Coronary artery (tissue), 2 donors: ENCODE data around the gene IQSEC3.

Source experiments
- DNase-seq: peaks from one replicate; pipeline ENCODE4 v3.0.0-alpha.2; 2017; ENCODE audit warnings: low spot score
- H3K27ac ChIP-seq, 2 donors: fragments of 200-600 bp; sonication (generic); one replicate each; pipeline ENCODE4 v1.5.1; 2016 to 2019
- H3K4me3 ChIP-seq: fragments of 200-600 bp; sonication (generic); 2 replicates; pipeline ENCODE4 v1.5.1; 2016; ENCODE audit warnings: mild to moderate bottlenecking, moderate library complexity
- CTCF ChIP-seq: fragments of 200-600 bp; sonication (generic); IDR thresholded peaks from one replicate; pipeline ENCODE4 v1.5.1; 2019; ENCODE audit warnings: antibody characterized with exemption

IQSEC3 gene

DNA sequence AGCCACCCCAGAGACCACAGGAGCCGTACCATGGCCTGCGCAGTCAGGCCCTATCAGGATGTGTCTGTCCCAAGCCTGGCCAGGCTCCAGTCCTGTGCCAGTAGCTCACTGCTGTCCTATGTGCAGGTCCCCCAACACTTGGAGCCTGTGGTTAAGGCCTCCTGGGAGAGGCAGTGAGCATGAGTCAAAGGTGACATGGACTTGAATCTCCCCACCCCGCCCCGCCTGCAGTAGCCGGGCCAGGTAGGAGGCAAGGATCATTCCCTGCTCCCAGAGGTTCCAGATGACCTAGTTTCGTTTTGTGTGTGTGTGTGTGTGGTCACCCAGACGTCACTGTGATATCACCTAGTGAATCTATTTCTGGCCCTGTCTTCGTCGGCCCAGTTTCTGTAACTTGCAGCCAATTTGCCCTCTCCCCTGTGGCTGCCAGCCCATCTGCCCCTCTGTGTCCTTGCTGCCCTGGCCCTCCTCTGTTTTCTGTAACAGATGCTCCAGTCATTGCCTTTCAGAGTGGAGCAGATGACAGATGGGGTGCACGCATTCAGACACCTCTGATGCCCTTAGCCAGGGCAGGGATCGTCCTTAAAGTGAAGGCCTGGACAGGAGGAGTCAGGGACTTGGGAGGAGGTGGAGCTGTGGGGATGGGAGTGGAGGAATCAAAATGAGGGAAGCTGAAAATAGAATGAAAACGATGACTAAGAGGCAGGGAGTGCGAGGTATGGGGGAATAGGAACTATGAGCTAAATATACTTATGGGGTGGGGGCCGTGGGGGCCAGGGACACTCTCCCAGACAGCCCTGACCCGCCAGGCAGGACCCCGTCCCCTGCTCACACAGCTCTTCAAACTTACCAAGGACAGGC lies 110.0 kb downstream of the IQSEC3 start:
- TF ChIP-seq CTCF: no peak
- no peak for DNase-seq
- H3K4me3 ChIP-seq: peak overlapping the region; percentile 25
- H3K27ac ChIP-seq: peak overlapping the region in 1 of 2 donors; percentile 37

DNA sequence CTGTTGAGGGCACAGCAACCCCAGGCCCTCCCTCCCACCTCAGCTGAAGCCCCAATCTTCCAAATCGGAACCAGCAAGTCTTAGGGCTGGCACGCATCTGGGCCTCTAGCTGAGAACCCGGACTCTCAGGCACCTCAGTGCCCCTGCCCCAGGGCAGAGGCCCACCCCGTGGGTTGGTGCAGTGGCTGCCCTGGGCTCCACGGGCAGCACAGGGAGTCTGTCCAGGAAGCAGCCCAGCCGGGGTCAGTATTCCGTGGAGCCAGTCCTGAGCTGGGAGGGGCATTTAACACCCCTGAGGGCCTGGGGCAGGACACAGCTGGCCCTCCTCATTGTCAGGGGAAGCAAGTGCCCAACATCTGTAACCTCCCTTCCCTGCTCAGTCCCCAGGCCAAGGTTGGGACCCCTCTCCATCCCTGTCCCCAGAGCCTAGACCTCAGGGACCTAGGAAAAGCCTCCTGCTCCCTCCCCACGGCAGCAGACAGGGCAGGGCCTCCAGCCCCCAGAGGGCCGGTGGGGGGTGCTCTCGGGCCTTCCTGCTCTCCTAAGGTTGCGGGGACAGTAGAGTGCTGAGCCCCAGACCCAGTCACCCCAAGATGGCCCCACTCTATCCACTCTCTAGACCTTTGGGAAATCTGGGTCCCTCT lies 110.9 kb downstream of the IQSEC3 start:
- H3K4me3 ChIP-seq: no peak overlapping the region
- no peak for DNase-seq
- peak overlapping the region in 1 of 2 donors; percentile 37 for H3K27ac ChIP-seq
- no peak for TF ChIP-seq CTCF

- Histone ChIP-seq H3K4me3 (no peak overlapping the region), H3K27ac (no peak overlapping the region)
- TF ChIP-seq CTCF: no peak
- no peak for DNase-seq
These were observed 111.6 kb downstream of the IQSEC3 start for GRCh38 chr12:177980-178828.

GRCh38 chr12:178829-179109 lies 112.2 kb downstream of the IQSEC3 start:
- DNase-seq: no peak
- Histone ChIP-seq H3K4me3 (no peak overlapping the region), H3K27ac (no peak overlapping the region)
- TF ChIP-seq CTCF: no peak

DNA sequence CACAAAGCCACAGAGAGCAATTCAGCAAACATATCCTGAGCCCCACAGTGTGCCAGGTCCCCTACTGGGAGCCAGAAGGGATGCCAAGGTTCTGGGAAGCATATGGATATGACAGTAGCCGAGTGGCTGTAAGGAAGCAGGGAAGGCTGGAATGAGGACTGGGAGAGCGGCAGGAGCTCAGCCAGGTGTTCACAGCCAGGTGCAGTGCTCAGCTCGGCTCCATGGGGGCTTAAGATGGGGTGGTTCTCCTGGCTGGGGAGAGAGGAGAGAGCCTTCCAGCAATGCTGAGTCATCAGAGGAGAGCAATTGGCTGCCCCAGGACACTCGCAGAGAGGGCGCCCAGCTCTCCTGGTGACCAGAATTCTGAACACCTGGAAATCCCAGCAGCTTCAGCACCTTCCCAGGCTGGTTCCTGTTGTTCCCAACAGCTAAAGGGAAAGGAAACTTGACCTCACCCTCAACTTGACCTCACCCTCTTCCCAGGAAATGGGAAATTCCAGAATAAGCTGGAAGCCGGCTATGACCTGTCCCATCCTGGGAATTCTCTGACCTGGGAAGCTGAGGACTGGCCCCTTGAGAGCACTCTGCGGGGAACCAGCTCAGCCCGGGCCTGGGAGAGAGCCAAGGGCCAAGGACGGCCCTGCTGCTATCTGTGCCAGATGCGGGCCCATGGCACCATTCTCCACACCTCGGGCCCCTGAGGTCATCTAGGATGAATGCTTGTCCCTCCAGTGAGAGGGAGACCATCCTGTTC lies 112.7 kb downstream of the IQSEC3 start:
- TF ChIP-seq CTCF: no peak
- Histone ChIP-seq H3K4me3 (no peak overlapping the region), H3K27ac (no peak overlapping the region)
- no peak for DNase-seq

- no peak for DNase-seq
- no peak overlapping the region for H3K27ac ChIP-seq
- H3K4me3 ChIP-seq: no peak overlapping the region
- TF ChIP-seq CTCF: no peak
These were observed 113.3 kb downstream of the IQSEC3 start for GRCh38 chr12:179885-180284.
